Endothelial cell of umbilical vein (primary cell): ENCODE measurements around the gene BCL11A. TPM values are rescaled to one million over a fixed set of nuclear protein-coding genes. Genes with fewer than 3 reads are reported as not detected.

Experiments
- BruUV-seq: library from RNA; stranded (reverse); fragments of 400-500 nt; replicated peaks from 2 replicates; lab custom pipeline; 2021; lab: Mats Ljungman, UMichigan
- CTCF ChIA-PET: fragments of 300-600, 350-600 bp; sonication (Branson Sonifier 250); formaldehyde crosslinking; loops from one replicate; lab custom pipeline; 2021; ENCODE audit warnings: antibody characterized with exemption, inconsistent platforms; lab: Charles Lee
- POLR2A ChIA-PET: fragments of 300-600, 350-600 bp; sonication (Branson Sonifier 250); formaldehyde crosslinking; loops from one replicate; lab custom pipeline; 2021; ENCODE audit warnings: antibody characterized with exemption, inconsistent platforms; lab: Charles Lee
- DNase-seq: peaks from one replicate; pipeline ENCODE4 v3.0.0-alpha.2; 2011; ENCODE audit warnings: low read depth, low spot score
- FAIRE-seq: peaks from 2 replicates; lab custom pipeline; 2011; peaks lifted over from hg19 to GRCh38; lab: Jason Lieb, UNC
- H2AFZ ChIP-seq: 2 replicates; pipeline ENCODE4 v1.6.0; 2012; ENCODE audit warnings: low read depth, low read length, control low read depth, inconsistent platforms
- H3K27ac ChIP-seq: 2 replicates; pipeline ENCODE4 v1.5.1; 2011; ENCODE audit warnings: low read depth, mild to moderate bottlenecking, control low read depth, low read length, moderate library complexity; ENCODE audit not compliant: insufficient read depth
- H3K27me3 ChIP-seq, 2 experiments: 2 replicates each; pipeline versions ENCODE4 v1.6.0 to v1.6.1; 2011; ENCODE audit warnings: low read length in 2 of 2, mixed read lengths in 1 of 2; ENCODE audit not compliant: control insufficient read depth in 2 of 2, insufficient read depth in 2 of 2
- H3K36me3 ChIP-seq, 2 experiments: 2 replicates in 1 of 2; 3 replicates in 1 of 2; pipeline ENCODE4 v1.5.1; 2011; ENCODE audit warnings: low read length in 2 of 2, mild to moderate bottlenecking in 1 of 2, moderate library complexity in 1 of 2; ENCODE audit not compliant: control insufficient read depth in 2 of 2, insufficient read depth in 2 of 2; ENCODE audit errors: extremely low read depth in 1 of 2
- H3K4me1 ChIP-seq: 3 replicates; pipeline ENCODE4 v1.5.1; 2011; ENCODE audit warnings: mild to moderate bottlenecking, low read length; ENCODE audit not compliant: control insufficient read depth, insufficient read depth; ENCODE audit errors: extremely low read depth
- H3K4me2 ChIP-seq: 2 replicates; pipeline ENCODE4 v1.6.1; 2011; ENCODE audit warnings: low read length, control low read depth, mixed read lengths; ENCODE audit not compliant: insufficient read depth
- H3K4me3 ChIP-seq, 3 experiments: fragments of 200-600 bp in 1 of 3; sonication (generic), shearing (Covaris generic) in 1 of 3; replicated peaks in 1 of 3; 2 replicates each; pipeline ENCODE4 v1.5.1; 2011 to 2016; ENCODE audit warnings: control low read depth in 3 of 3, low read length in 3 of 3, mild to moderate bottlenecking in 2 of 3, inconsistent platforms in 1 of 3, low read depth in 1 of 3, moderate library complexity in 1 of 3; ENCODE audit not compliant: insufficient read depth in 1 of 3
- H3K79me2 ChIP-seq: 2 replicates; pipeline ENCODE4 v1.6.0; 2012; ENCODE audit warnings: low read length, inconsistent platforms; ENCODE audit not compliant: control insufficient read depth, insufficient read depth
- H3K9ac ChIP-seq: replicated peaks from 2 replicates; pipeline ENCODE3; 2011; ENCODE audit warnings: low read length, control low read depth; ENCODE audit not compliant: insufficient read depth; ENCODE audit errors: extremely low read depth
- H3K9me1 ChIP-seq: replicated peaks from 3 replicates; pipeline ENCODE4 v1.6.0; 2011; ENCODE audit warnings: mild to moderate bottlenecking, low read length; ENCODE audit not compliant: control insufficient read depth, insufficient read depth; ENCODE audit errors: extremely low read depth
- H3K9me3 ChIP-seq: replicated peaks from 2 replicates; pipeline ENCODE4 v1.5.1; 2012; ENCODE audit warnings: low read length, inconsistent platforms; ENCODE audit not compliant: control insufficient read depth, insufficient read depth
- H4K20me1 ChIP-seq: replicated peaks from 2 replicates; pipeline ENCODE3; 2011; ENCODE audit warnings: mild to moderate bottlenecking, low read length; ENCODE audit not compliant: control insufficient read depth, insufficient read depth; ENCODE audit errors: extremely low read depth
- EZH2 ChIP-seq: IDR thresholded peaks from 2 replicates; pipeline ENCODE4 v1.6.1; 2012; ENCODE audit warnings: borderline replicate concordance, low read depth, mild to moderate bottlenecking, moderate library complexity, low read length, inconsistent platforms; ENCODE audit not compliant: severe bottlenecking
- FOS ChIP-seq: IDR thresholded peaks from 2 replicates; pipeline ENCODE4 v1.6.1; 2011; ENCODE audit warnings: mild to moderate bottlenecking, low read length, moderate library complexity, borderline replicate concordance; ENCODE audit not compliant: insufficient read depth
- GATA2 ChIP-seq: IDR thresholded peaks from 2 replicates; pipeline ENCODE4 v1.7.0; 2011; ENCODE audit warnings: low read depth, mild to moderate bottlenecking, moderate library complexity, mixed read lengths, low read length; ENCODE audit not compliant: insufficient read length, insufficient read depth
- JUN ChIP-seq: IDR thresholded peaks from 2 replicates; pipeline ENCODE4 v1.6.1; 2011; ENCODE audit warnings: borderline replicate concordance, low read depth; ENCODE audit not compliant: insufficient read length, insufficient read depth
- MYC ChIP-seq: IDR thresholded peaks from one replicate; pipeline ENCODE4 v1.6.1; 2011; ENCODE audit warnings: mild to moderate bottlenecking, low read depth, low read length
- POLR2A ChIP-seq: IDR thresholded peaks from 2 replicates; pipeline ENCODE4 v1.6.1; 2012; ENCODE audit warnings: low read depth, mild to moderate bottlenecking, control low read depth, low read length
- POLR2AphosphoS5 ChIP-seq: IDR thresholded peaks from 2 replicates; pipeline ENCODE4 v1.6.1; 2012; ENCODE audit warnings: low read depth, mild to moderate bottlenecking, control low read depth, low read length, moderate library complexity; ENCODE audit not compliant: insufficient read depth
- dilution Hi-C: fragments of 300-500 bp; cut with MboI; formaldehyde crosslinking; loops from one replicate; pipeline ENCODE4 v1.15.0; 2019; ENCODE audit warnings: low sequenced_read_pairs; ENCODE audit not compliant: extremely low pct_ligation_motif_present
- intact Hi-C: fragments of 100-400 bp; cut with micrococcal nuclease; formaldehyde crosslinking; loops from one replicate; pipeline ENCODE4 v1.10.0; 2022
- polyA plus RNA-seq, 4 experiments: library from polyadenylated mRNA; depleted of rRNA in 3 of 4; stranded (reverse) in 3 of 4; unstranded in 1 of 4; fragments of >200 nt; gene quantifications; 2 replicates each; pipeline versions ENCODE4 v1.2.1 to v1.2.3, GENCODE V29; 2011 to 2012; ENCODE audit warnings: missing spikeins in 1 of 4
- total RNA-seq: library from RNA; stranded (reverse); gene quantifications from 2 replicates; pipeline ENCODE4 v1.2.3, GENCODE V29; 2021
- TF ChIP-seq, protein P1 (sequence below): IDR thresholded peaks from 2 replicates; pipeline ENCODE4 v1.6.1; 2011; ENCODE audit not compliant: insufficient read depth, insufficient read length
- TF ChIP-seq, protein P2 (sequence below), 2 donors: IDR thresholded peaks; 1 replicate in 1 of 2; 2 replicates in 1 of 2; pipeline ENCODE4 v1.5.1; 2011; ENCODE audit warnings: low read length in 2 of 2, mild to moderate bottlenecking in 2 of 2, moderate library complexity in 2 of 2, control low read depth in 1 of 2, inconsistent platforms in 1 of 2, low read depth in 1 of 2; ENCODE audit not compliant: insufficient read depth in 1 of 2; ENCODE audit errors: extremely low read depth in 1 of 2

BCL11A gene
- total and polyA plus RNA-seq, 2 donors (not counting 3 experiments of a cell fraction or from before 2014, with no cell fraction given): 0.12 to 0.88 TPM

DNA sequence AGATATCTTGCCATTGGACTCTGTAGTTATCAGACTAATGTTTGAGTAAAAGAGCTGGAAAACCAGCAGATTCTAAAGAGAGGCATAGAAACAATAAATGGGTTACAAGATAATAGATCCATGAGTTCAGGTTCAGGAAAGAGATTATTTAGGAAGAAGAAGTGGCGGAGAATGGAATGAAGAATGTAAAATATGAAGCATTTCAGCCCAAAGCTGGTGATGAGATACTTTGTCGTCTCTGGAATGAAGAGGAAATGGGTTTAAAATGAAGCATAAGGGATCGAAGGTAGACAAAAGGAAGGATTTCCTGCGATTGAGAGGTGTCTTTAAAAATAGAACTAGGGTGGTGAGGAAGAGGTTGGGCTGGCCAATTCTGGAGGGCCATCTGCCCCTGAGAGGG, 36.6 kb downstream of the BCL11A start:
- Histone ChIP-seq H3K27ac (no peak overlapping the region), H3K9me1 (no peaks in the 10 kb centered on the region), H3K27me3 (no peaks in the 10 kb centered on the region), H4K20me1 (no peaks in the 10 kb centered on the region), H3K36me3 (no peaks in the 10 kb centered on the region), H3K4me1 (no peaks in the 10 kb centered on the region), H3K4me2 (no peak overlapping the region), H3K79me2 (no peaks in the 10 kb centered on the region), H3K9ac (no peak overlapping the region), H3K9me3 (no peaks in the 10 kb centered on the region), H3K4me3 (no peak overlapping the region), H2AFZ (no peak overlapping the region)
- intact Hi-C loops (no loop called here), dilution Hi-C loops (no loop called here)
- FAIRE-seq (no peak), DNase-seq (no peak)
- POLR2A ChIA-PET: no interaction called here
- CTCF ChIA-PET: no interaction called here
- TF ChIP-seq MYC (no peak), POLR2A (no peak), EZH2 (no peak), FOS (no peak), POLR2AphosphoS5 (no peak), GATA2 (no peak), JUN (no peak)
- TF ChIP-seq, protein P1, sequence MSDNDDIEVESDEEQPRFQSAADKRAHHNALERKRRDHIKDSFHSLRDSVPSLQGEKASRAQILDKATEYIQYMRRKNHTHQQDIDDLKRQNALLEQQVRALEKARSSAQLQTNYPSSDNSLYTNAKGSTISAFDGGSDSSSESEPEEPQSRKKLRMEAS: no peak
- TF ChIP-seq, protein P2, sequence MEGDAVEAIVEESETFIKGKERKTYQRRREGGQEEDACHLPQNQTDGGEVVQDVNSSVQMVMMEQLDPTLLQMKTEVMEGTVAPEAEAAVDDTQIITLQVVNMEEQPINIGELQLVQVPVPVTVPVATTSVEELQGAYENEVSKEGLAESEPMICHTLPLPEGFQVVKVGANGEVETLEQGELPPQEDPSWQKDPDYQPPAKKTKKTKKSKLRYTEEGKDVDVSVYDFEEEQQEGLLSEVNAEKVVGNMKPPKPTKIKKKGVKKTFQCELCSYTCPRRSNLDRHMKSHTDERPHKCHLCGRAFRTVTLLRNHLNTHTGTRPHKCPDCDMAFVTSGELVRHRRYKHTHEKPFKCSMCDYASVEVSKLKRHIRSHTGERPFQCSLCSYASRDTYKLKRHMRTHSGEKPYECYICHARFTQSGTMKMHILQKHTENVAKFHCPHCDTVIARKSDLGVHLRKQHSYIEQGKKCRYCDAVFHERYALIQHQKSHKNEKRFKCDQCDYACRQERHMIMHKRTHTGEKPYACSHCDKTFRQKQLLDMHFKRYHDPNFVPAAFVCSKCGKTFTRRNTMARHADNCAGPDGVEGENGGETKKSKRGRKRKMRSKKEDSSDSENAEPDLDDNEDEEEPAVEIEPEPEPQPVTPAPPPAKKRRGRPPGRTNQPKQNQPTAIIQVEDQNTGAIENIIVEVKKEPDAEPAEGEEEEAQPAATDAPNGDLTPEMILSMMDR (IDR thresholded peaks at IDR 0.05; ENCODE audit: extremely low read depth in 1 of 2, insufficient read depth in 1 of 2, low read depth in 1 of 2, low read length in 2 of 2): no peak
- no TSS peak for BruUV-seq
